CD4-positive, alpha-beta T cell treated with Interleukin-6 for 4 hours (primary cell): ENCODE results near the gene ENDOV.

ENCODE experiments used
- DNase-seq: peaks from one replicate; pipeline ENCODE4 v3.0.0-alpha.2; 2020; ENCODE audit warnings: mixed read lengths

Gene ENDOV

GRCh38 chr17:80414803-80415625 is at the start of gene ENDOV:
Gene ENDOV, plus strand, starts transcription at chr17:80415167. Its CDS starts 28 bp downstream, at chr17:80415195.
- peak; percentile 96 for DNase-seq

- DNase-seq = no peak
Measured at GRCh38 chr17:80365983-80366382, 49.0 kb upstream of the ENDOV start.

GRCh38 chr17:80367503-80367902 is 47.5 kb upstream of the ENDOV start:
- DNase-seq = no peak

GRCh38 chr17:80371196-80371595 is 43.8 kb upstream of the ENDOV start:
- DNase-seq = no peak

- no peak for DNase-seq
Measured at GRCh38 chr17:80372456-80372855, 42.5 kb upstream of the ENDOV start.

GRCh38 chr17:80372922-80373570 is 41.9 kb upstream of the ENDOV start:
- DNase-seq = no peak

- DNase-seq = no peak
Measured at GRCh38 chr17:80374039-80374731, 40.8 kb upstream of the ENDOV start.

- no peak for DNase-seq
Measured at GRCh38 chr17:80374732-80375585, 40.0 kb upstream of the ENDOV start.

- no peak for DNase-seq
Measured at GRCh38 chr17:80376531-80376930, 38.4 kb upstream of the ENDOV start.

- DNase-seq = no peak
Measured at GRCh38 chr17:80377798-80378197, 37.2 kb upstream of the ENDOV start.

GRCh38 chr17:80379348-80379747 is 35.6 kb upstream of the ENDOV start:
- no peak for DNase-seq

GRCh38 chr17:80380068-80380467 is 34.9 kb upstream of the ENDOV start:
- DNase-seq = no peak

GRCh38 chr17:80380555-80381002 is 34.4 kb upstream of the ENDOV start:
- DNase-seq = no peak

GRCh38 chr17:80381416-80381923 is 33.5 kb upstream of the ENDOV start:
- no peak for DNase-seq

- no peak for DNase-seq
Measured at GRCh38 chr17:80382446-80382845, 32.5 kb upstream of the ENDOV start.

- DNase-seq = no peak
Measured at GRCh38 chr17:80382956-80383355, 32.0 kb upstream of the ENDOV start.

GRCh38 chr17:80384078-80384960 is 30.6 kb upstream of the ENDOV start:
- DNase-seq = no peak

GRCh38 chr17:80385046-80385445 is 29.9 kb upstream of the ENDOV start:
- DNase-seq = no peak

GRCh38 chr17:80386341-80386740 is 28.6 kb upstream of the ENDOV start:
- DNase-seq = no peak

- DNase-seq = no peak
Measured at GRCh38 chr17:80387071-80387470, 27.9 kb upstream of the ENDOV start.

GRCh38 chr17:80388175-80388574 is 26.8 kb upstream of the ENDOV start:
- no peak for DNase-seq
